GM10847 (cell line): ENCODE results near the gene PLBD1.

Experiments
- POLR2A ChIP-seq: IDR thresholded peaks from 2 replicates; pipeline ENCODE4 v1.6.1; 2011; ENCODE audit not compliant: insufficient read length; ENCODE audit errors: extremely low read depth

Gene PLBD1

GRCh38 chr12:14575585-14575984 is 7.9 kb upstream of the PLBD1 start:
- TF ChIP-seq POLR2A = no peak

- no peak for TF ChIP-seq POLR2A
These were observed 5.4 kb upstream of the PLBD1 start for GRCh38 chr12:14573118-14573517.

GRCh38 chr12:14572401-14572800 is 4.7 kb upstream of the PLBD1 start:
- no peak for TF ChIP-seq POLR2A

GRCh38 chr12:14571779-14572178 is 4.1 kb upstream of the PLBD1 start:
- no peak for TF ChIP-seq POLR2A

- no peak for TF ChIP-seq POLR2A
These were observed 2.5 kb upstream of the PLBD1 start for GRCh38 chr12:14570231-14570630.

GRCh38 chr12:14564336-14564959 is 3.2 kb downstream of the PLBD1 start:
- no peak for TF ChIP-seq POLR2A

GRCh38 chr12:14563046-14563445 is 4.6 kb downstream of the PLBD1 start:
- no peak for TF ChIP-seq POLR2A

GRCh38 chr12:14562279-14562678 is 5.4 kb downstream of the PLBD1 start:
- TF ChIP-seq POLR2A = no peak

GRCh38 chr12:14561677-14562238 is 5.9 kb downstream of the PLBD1 start:
- no peak for TF ChIP-seq POLR2A

GRCh38 chr12:14560904-14561574 is 6.6 kb downstream of the PLBD1 start:
- TF ChIP-seq POLR2A = no peak

- TF ChIP-seq POLR2A = no peak
These were observed 9.2 kb downstream of the PLBD1 start for GRCh38 chr12:14558473-14558959.

GRCh38 chr12:14557966-14558365 is 9.7 kb downstream of the PLBD1 start:
- TF ChIP-seq POLR2A = no peak

- TF ChIP-seq POLR2A = no peak
These were observed 13.2 kb downstream of the PLBD1 start for GRCh38 chr12:14554281-14555007.

- TF ChIP-seq POLR2A = no peak
These were observed 19.1 kb downstream of the PLBD1 start for GRCh38 chr12:14548609-14549008.

GRCh38 chr12:14547571-14547970 is 20.1 kb downstream of the PLBD1 start:
- no peak for TF ChIP-seq POLR2A
